ENCODE measurements around the gene PAX7.

PAX7 gene

DNA sequence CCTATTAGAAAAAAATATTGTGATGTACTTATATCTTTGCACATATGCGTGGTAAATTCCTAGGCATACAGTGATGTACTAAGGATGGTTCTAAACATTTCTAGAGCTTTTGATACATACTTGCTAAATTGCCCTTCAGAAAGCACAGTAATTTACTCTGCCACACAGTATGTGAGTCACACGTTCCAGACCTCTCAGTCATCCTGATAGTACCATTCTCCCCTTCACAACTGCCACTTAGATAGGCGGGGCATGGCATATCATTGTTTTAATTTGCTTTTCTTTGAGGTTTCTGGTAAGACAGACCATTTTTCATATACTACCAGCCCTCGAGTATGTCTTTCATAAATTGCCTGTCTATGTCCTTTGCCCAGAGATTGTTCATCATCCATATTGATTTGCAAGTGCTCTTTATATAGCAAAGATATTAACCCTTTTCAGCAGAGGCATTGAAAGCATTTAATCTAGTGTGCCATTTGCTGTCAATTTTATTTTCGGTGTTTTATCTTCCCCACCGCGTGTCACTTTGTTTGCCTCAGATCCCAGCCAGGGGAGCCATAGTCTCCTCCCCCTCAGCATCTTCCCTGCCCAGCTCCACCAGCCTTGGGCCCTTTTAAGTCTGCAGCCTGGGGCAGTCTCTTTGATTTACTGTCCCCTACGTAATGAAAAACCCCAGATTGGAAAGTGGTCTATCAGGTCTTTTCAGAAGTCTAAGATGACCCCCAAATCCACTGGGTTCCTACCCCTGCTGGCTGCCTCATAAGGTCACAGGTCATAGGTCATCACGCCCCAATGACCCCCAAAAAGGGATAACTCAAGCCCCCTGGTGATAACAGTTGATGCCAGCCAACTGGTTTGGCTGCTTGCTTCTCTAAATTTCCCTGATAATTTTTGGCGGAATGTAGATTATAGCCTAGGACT, 11.8 kb upstream of the PAX7 start:
- DNase-seq (ENCODE audit: low read depth): no peak

- no peak for DNase-seq (ENCODE audit: low read depth)
Measured at GRCh38 chr1:18619467-18619835, 11.2 kb upstream of the PAX7 start.

- DNase-seq (ENCODE audit: low read depth): no peak
Measured at GRCh38 chr1:18628511-18628910, 2.1 kb upstream of the PAX7 start.

DNA sequence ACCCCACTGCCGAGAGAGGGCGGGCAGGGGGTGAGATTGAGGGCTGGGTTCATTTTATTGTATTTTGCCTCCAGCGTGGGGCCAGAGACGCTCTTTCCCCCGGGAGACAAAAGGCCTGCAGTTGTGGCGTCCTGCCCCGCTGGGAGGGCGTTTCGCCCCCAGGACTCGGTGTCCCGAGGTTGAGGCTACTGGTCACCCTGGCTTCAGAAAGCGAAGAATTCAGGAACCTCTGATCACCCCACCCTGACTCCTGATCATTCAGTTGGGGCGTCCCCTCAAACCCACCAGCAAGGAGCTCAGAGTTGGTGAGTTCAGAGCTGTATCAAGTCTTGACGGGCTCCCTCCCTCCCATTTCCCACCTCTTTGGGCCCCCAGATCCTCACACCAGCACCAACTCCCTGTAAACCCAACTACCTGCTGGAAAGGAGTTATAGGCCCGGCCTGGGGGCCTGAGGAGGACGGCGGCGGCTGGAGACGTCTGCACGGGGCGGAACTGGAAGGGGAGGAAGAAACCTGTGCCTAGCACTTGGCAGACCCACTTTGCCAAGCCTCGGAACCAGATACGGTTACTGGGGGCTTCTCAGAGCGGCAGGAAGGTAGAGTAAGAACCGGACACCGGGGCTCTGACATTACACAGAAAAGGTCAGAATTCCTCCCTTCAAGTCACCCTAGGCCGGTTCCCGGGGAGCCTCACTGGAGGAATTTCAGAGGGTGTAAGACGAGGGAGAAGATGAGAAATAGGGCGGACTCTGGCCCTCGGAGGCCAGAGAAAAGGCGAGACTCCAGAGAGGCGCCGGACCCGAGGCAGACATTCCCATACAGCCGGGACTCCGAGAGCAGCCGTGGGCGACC, 761 bp upstream of the PAX7 start:
- DNase-seq (ENCODE audit: low read depth): no peak

- no peak for DNase-seq (ENCODE audit: low read depth)
Measured at GRCh38 chr1:18631496-18632217, 1.0 kb downstream of the PAX7 start.

- DNase-seq (ENCODE audit: low read depth): no peak
Measured at GRCh38 chr1:18632218-18632588, 1.6 kb downstream of the PAX7 start.

- no peak for DNase-seq (ENCODE audit: low read depth)
Measured at GRCh38 chr1:18632783-18633421, 2.3 kb downstream of the PAX7 start.

- DNase-seq (ENCODE audit: low read depth): no peak
Measured at GRCh38 chr1:18633422-18634155, 2.9 kb downstream of the PAX7 start.

DNA sequence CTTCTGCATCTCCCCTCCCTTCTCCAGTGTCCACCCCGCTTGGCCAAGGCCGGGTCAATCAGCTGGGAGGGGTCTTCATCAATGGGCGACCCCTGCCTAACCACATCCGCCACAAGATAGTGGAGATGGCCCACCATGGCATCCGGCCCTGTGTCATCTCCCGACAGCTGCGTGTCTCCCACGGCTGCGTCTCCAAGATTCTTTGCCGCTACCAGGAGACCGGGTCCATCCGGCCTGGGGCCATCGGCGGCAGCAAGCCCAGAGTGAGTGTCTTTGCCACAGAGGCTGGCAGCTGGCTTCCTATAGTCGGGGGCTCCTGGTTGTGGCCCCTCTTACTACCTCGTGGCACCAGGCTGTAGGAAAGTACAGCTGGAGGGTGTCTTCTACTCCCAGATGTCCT, 3.6 kb downstream of the PAX7 start:
- DNase-seq (ENCODE audit: low read depth): no peak

GRCh38 chr1:18635070-18635577, 4.5 kb downstream of the PAX7 start:
- no peak for DNase-seq (ENCODE audit: low read depth)

DNA sequence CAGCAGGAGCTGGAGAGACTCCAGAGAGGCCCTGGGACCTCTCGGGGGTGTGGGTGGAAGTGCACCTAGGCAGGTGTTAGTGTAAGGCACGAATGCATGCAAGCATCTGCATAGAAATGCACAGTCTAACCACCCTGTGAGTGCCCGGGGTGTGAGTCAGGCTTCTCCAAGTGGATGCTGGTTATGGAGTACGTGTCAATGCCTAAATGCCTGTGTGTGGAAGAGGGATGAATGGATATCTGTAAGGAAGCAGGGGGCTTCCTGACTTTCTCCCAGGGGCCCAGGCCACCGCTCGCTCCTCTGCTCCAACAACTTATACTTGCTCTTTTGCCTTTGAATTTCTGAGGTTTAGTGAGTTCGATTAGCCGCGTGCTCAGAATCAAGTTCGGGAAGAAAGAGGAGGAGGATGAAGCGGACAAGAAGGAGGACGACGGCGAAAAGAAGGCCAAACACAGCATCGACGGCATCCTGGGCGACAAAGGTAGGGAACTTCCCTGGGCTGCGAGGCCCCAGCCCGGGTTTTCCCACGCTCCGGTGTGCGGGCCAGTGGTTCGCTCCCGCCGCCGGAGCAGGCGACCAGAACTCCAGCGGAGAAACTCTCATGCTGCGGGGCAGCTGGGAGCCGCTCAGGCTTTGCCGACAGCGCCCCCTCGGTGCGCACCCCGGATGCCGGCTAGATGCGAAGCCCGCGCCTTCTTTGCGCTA, 5.4 kb downstream of the PAX7 start:
- no peak for DNase-seq (ENCODE audit: low read depth)

GRCh38 chr1:18636596-18637508, 6.2 kb downstream of the PAX7 start:
- DNase-seq (ENCODE audit: low read depth): no peak

GRCh38 chr1:18637511-18637960, 6.9 kb downstream of the PAX7 start:
- DNase-seq (ENCODE audit: low read depth): no peak

GRCh38 chr1:18637962-18638834, 7.6 kb downstream of the PAX7 start:
- DNase-seq (ENCODE audit: low read depth): no peak

DNA sequence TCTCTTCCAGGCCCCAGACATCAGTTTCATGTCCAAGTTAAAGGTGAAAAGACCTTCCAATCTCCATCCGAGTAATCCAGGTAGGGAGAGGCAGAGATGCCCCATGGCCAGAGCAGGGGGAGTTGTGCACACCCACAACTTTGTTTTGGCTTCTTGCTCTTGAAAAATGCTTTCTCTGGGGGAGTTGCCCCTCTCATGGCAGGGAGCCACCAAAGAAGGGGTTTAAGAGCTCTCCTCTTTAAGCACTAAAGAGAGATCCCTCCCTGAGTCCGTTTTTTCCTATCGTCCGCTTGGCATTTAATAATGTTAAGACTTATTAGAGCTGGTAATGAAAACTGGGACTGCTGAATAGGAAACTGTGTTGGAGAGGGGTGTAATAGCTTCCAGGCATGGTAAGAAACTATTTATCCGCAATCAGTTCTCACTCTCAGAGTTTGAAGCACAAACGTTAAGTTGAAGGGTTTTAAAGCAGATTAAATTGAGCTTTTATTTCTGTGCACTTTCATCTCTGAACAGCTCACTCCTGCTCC, 8.3 kb downstream of the PAX7 start:
- DNase-seq (ENCODE audit: low read depth): no peak

GRCh38 chr1:18639368-18640055, 8.9 kb downstream of the PAX7 start:
- DNase-seq (ENCODE audit: low read depth): no peak

DNA sequence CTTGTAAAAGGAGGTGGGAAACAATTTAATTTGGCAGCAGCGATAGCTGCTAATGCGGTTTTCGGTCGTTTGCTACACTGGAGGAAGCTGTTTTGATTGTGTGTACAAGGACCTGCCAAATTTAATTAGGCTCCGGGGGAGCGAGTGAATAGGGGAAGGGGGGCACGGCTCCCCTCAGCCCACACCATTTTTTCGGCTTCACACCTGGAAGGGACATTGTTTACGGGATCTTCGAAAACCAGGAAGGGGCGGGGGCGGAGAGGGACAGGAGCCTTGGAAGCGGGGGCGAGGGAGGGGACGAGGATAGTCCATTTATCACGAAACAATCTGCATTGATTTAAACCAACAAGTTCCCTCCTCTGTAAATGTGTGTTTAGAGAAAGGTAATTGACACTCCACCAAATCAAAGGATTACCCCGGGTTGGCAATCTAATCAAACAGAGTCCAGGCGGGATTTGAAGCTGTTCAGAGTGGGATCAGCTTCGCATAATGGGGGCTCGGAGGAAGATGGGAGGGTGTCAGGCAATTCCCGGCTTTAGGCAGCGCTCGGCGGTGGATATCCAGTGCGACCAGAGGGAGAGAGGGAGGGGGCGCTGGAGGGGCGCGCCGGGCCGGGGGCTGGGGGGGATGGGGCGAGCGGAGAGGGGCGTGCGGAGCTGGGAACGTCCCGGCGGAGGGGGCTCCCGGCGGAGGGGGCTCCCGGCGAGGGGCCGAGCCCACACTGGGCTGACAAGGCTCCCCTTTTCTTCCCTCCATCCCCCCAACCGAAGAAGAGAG, 9.8 kb downstream of the PAX7 start:
- DNase-seq (ENCODE audit: low read depth): no peak
